ENCODE results near the gene SOCS2. TPM values are rescaled to one million over a fixed set of nuclear protein-coding genes. Genes with fewer than 3 reads are reported as not detected.

SOCS2 gene
- total RNA-seq, 1 experiment from 2014 or later = 31.9 TPM

DNA sequence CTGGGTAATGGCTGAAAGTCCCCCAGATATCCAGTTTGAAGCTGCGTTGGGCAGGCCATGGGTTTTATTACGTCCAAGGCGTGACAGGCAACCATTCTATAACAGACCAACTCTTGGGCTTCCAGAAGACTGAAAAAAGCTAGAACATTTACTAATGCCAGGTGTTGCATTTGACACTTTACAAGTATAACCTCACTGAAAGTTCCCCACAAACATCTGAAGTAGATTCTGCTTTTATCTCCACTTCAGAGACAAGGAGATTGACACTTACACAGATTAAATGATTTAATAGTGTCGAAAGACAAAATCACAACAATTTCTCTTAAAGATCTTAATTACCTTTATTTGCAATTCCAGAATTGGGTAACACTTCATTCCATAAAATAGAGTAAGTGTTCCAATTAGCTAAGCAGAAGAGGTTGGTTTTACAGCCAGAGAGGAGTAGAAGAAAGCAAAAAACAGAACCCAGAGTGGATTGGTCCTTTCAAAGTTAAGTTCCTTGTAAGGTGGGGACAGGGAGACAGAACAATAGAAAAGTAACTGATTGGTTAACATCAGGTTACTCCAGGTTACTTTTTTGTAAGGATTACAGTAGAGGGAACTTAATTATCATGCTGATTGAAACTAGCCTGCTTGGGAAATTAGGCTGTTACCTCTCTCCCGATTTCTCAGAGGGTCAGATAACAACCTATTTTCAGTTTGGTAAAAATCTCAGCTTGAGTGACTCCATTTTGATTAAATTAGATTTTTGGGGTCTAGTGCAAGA lies 11.3 kb downstream of the SOCS2 start:
- DNase-seq (ENCODE audit: low read depth, low spot score) = no peak
- in situ Hi-C loops (cut with HindIII; ENCODE audit: low pct_unique_long_range_greater_than_20kb, low sequenced_read_pairs) = no loop called here

GRCh38 chr12:93585247-93585646 lies 12.8 kb downstream of the SOCS2 start:
- no peak for DNase-seq (ENCODE audit: low read depth, low spot score)
- in situ Hi-C loops (cut with HindIII; ENCODE audit: low pct_unique_long_range_greater_than_20kb, low sequenced_read_pairs) = no loop called here

GRCh38 chr12:93587611-93588010 lies 15.1 kb downstream of the SOCS2 start:
- in situ Hi-C loops (cut with HindIII; ENCODE audit: low pct_unique_long_range_greater_than_20kb, low sequenced_read_pairs) = no loop called here
- no peak for DNase-seq (ENCODE audit: low read depth, low spot score)

DNA sequence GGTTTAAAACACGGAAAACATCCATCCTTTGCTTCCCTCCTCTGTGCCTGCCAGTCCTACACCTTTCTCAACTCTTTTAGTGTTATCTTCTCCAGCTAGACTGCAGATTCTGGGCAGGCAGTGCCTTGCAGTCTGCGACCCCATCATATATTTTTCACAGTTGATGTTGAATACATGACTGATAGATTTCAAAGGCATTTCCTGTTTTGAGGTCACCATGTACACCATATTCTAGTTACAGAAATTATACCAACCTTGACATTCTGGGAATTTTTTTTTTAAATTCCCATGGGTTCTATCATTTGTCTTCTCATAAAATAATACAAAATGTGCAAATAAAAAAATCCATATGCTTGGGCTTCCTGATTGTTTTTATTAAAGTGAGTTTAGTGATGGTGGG lies 16.6 kb downstream of the SOCS2 start:
- DNase-seq (ENCODE audit: low read depth, low spot score) = no peak

GRCh38 chr12:93591137-93591868 lies 18.8 kb downstream of the SOCS2 start:
- peak; percentile 76 for DNase-seq (ENCODE audit: low read depth, low spot score)
- in situ Hi-C loops (cut with HindIII; ENCODE audit: low pct_unique_long_range_greater_than_20kb, low sequenced_read_pairs) = no loop called here

More for the DNA sequence above, 16.6 kb downstream of the SOCS2 start:
- in situ Hi-C loops (cut with HindIII; ENCODE audit: low pct_unique_long_range_greater_than_20kb, low sequenced_read_pairs) = no loop called here

DNA sequence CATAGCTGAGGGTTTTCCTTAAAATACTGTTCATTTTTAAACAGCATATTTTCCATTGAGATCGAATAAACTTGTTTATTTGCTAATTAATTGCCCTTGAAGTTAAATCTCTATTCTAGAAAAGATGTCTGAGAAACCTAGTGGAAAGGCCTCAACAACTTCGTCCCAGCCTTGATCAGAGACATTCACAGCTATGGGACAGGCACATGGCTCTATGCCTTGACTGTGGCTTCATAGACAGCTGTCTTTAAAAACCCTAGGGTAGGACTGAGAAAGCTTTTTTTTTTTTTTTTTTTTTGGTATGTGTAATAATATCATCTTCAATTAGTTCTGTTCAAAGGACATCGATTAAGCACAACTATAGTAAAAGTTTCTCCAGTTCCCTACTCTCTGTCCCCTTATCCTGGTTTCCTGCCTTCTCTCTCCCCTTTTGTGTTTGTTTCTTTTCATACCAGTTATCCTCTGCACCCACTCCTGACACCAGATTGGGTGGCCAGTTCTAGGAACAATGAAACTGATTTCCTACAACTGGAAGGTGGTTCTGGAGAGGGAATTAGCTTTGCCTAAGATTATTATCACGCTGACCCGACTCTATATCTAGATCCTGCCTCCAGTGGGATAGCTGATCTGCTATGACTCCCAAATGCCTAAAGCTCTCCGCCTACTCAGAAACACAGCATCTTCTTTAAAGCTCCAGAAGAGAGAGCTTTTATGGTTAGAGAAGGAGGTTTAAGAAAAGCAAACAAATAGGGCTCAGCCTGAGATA lies 20.3 kb downstream of the SOCS2 start:
- in situ Hi-C loops (cut with HindIII; ENCODE audit: low pct_unique_long_range_greater_than_20kb, low sequenced_read_pairs) = no loop called here
- DNase-seq (ENCODE audit: low read depth, low spot score) = peak; percentile 34

- DNase-seq (ENCODE audit: low read depth, low spot score) = no peak
- in situ Hi-C loops (cut with HindIII; ENCODE audit: low pct_unique_long_range_greater_than_20kb, low sequenced_read_pairs) = no loop called here
Measured at GRCh38 chr12:93593843-93594242, 21.4 kb downstream of the SOCS2 start.

GRCh38 chr12:93594766-93595311 lies 22.4 kb downstream of the SOCS2 start:
- DNase-seq (ENCODE audit: low read depth, low spot score) = no peak
- in situ Hi-C loops (cut with HindIII; ENCODE audit: low pct_unique_long_range_greater_than_20kb, low sequenced_read_pairs) = no loop called here

- DNase-seq (ENCODE audit: low read depth, low spot score) = no peak
- in situ Hi-C loops (cut with HindIII; ENCODE audit: low pct_unique_long_range_greater_than_20kb, low sequenced_read_pairs) = no loop called here
Measured at GRCh38 chr12:93595351-93595750, 22.9 kb downstream of the SOCS2 start.

- in situ Hi-C loops (cut with HindIII; ENCODE audit: low pct_unique_long_range_greater_than_20kb, low sequenced_read_pairs) = no loop called here
- DNase-seq (ENCODE audit: low read depth, low spot score) = no peak
Measured at GRCh38 chr12:93597608-93598007, 25.1 kb downstream of the SOCS2 start.

- in situ Hi-C loops (cut with HindIII; ENCODE audit: low pct_unique_long_range_greater_than_20kb, low sequenced_read_pairs) = no loop called here
- DNase-seq (ENCODE audit: low read depth, low spot score) = no peak
Measured at GRCh38 chr12:93599192-93599591, 26.7 kb downstream of the SOCS2 start.

DNA sequence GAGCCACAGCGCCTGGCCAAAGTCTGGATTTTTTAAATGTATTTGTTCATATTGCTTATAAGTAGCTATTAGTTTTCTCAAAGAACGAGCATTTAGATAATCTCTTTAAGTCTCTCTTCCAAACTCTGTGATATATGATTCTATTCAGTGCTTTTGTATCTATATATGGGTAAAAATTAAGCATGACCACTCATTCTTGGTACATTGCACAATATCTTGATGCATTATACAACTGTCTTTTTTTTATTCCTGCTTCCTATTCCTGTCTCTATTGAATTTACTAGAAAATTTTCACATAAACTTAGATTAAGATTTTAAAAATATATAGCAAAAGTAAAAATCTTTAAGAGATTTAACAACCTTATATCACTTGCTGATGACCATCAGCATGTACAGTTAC lies 29.1 kb downstream of the SOCS2 start:
- no peak for DNase-seq (ENCODE audit: low read depth, low spot score)
- in situ Hi-C loops (cut with HindIII; ENCODE audit: low pct_unique_long_range_greater_than_20kb, low sequenced_read_pairs) = no loop called here

DNA sequence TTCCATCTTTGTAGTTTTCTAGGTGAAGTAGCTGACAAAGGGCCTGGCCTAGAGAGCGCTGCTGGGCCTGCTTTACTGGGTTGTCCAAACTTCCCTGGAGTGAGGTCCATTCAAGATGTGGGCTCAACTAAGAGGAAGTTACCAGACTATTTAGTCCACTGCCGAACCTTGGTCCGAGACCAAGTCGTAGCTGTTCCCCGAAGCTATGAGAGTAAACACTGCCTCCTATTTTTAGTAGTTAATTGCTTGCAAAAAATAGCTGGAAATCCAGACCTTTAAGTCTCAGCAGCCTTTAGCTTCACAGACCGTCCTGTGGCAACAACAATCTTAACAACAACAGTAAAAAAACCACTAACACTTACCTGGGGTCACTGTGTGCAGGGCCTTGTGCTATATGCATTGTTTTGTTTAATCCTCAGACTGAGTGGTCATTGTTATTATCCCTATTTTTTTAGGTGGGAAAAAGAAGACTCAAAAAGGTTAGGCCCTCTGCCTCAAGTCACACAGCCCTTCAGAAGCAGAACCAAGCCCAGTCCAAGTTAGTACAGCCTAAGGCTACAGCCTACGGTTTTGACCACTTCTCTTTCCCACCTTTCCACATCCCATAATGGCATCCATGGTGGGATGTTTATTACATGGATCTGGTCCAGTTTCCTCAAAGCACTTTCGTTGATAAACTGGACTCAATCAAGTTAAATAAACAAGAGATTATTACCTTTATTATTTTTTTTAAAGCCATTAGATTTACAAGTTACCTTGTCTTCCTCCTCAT lies 30.6 kb downstream of the SOCS2 start:
- in situ Hi-C loops (cut with HindIII; ENCODE audit: low pct_unique_long_range_greater_than_20kb, low sequenced_read_pairs) = no loop called here
- DNase-seq (ENCODE audit: low read depth, low spot score) = no peak

DNA sequence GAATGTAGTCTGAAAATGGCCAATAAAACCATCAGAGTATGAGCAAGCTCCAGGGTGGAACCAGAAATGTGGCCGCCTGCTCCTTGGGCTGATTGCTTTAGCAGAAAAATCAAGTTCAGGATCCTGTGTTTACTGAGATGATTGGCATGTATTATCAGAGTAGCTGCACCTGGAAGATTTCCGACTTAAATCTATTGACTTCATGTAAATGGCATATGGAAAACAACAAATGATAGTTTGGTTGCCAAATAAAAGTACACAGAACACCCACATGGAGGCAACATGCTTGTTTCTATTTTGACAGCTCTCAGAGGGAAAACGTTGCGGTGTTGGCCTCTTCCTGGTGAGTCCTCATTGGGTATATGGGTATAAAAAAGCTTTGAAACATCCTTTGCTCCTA lies 31.3 kb downstream of the SOCS2 start:
- DNase-seq (ENCODE audit: low read depth, low spot score) = no peak
- in situ Hi-C loops (cut with HindIII; ENCODE audit: low pct_unique_long_range_greater_than_20kb, low sequenced_read_pairs) = no loop called here

DNA sequence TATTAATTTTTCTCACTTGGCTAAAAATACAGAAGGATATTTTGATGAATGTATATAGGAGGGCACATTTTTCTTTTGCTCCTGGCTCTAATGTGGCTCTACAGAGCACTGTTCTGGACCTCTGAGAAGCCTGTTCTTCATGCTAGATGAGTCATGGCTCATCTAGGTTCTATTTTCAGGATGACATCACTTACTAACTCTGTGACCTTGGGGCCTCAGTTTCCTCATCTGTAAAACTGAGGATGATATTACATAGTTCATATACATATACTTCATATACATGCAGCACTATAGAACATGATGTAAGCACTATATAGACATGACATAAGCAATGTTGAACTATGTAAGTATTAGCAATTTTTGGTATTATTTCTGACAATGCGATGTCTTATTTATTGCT lies 35.8 kb downstream of the SOCS2 start:
- DNase-seq (ENCODE audit: low read depth, low spot score) = no peak
- in situ Hi-C loops (cut with HindIII; ENCODE audit: low pct_unique_long_range_greater_than_20kb, low sequenced_read_pairs) = no loop called here

GRCh38 chr12:93609281-93610192 lies 37.1 kb downstream of the SOCS2 start:
- DNase-seq (ENCODE audit: low read depth, low spot score) = no peak
- in situ Hi-C loops (cut with HindIII; ENCODE audit: low pct_unique_long_range_greater_than_20kb, low sequenced_read_pairs) = no loop called here

DNA sequence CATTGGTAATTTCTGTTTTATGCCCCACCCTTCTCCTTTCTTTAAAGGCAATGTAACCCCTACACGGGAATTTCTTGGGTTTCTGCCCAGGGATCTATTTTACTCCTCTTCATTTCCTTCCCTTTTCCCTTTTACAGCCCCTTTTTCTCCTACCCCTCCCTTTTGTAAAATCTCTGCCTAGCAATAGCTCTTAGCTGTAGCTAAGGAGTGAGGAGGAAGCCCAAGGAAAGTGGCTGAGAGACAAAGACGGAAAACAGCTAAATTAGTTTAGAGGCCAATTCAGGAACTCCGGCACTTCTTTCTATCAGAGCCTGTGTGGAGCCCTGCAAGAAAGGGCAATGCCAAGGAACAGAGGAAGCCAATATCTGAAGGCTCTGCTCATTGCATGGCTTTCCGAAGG lies 40.3 kb downstream of the SOCS2 start:
- in situ Hi-C loops (cut with HindIII; ENCODE audit: low pct_unique_long_range_greater_than_20kb, low sequenced_read_pairs) = no loop called here
- DNase-seq (ENCODE audit: low read depth, low spot score) = no peak

Measured in SK-MEL-5 (cell line).